Measurements from ENCODE around the gene SLC47A1. TPM values are rescaled to one million over a fixed set of nuclear protein-coding genes. Genes with fewer than 3 reads are reported as not detected.

The SLC47A1 gene
- total RNA-seq, 4 donors from 2014 or later, result 9.7 to 62.7 (median 30.6) TPM

DNA sequence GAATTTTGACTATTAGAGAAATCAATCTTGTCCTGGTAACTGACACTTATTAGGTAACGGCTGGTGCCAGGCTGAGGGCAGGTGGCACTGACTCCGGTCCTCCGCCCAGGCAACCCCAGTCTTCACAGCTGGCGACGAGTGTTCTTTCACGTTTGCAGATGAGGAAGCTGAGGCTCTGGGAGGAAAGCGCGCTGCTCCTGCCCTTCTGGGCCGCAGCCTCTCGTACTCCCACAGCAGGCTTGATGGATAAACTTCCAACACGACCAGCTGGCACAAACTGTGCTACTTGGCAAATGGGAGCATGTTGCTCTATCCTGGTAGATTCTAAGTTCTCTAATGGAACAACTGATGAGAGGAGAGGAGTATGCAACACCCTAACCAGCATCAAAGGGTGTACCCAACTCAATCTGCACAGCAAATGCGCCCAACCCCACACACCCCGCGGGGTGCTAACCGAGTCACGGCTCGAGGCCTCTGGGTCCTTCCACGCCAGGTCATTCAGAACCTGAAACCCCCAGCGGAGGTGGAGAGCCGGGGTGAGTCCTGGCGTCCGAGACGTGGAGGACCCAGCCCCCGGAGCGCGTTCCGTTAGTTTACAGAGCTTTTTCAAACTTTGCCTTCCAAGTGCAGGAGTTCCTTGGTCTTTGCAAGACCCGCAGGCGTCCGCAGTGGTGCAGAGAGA is 477 bp upstream of the SLC47A1 start:
- TF ChIP-seq POLR2A (IDR thresholded peaks at IDR 0.05), result no peak
- TF ChIP-seq CTCF (IDR thresholded peaks at IDR 0.05), result no peak
- 31 to 39% methylated on average over 26 to 29 of the region's 30 CpGs for WGBS, 2 donors
- DNase-seq (ENCODE audit: low spot score in 2 of 2), result no peak
- intact Hi-C loops (cut with DNase I; ENCODE audit: low total_unique reads), result no loop called here
- H3K4me3 ChIP-seq (ENCODE audit: low read depth, poor library complexity, severe bottlenecking), result peak overlapping the region; percentile 40

DNA sequence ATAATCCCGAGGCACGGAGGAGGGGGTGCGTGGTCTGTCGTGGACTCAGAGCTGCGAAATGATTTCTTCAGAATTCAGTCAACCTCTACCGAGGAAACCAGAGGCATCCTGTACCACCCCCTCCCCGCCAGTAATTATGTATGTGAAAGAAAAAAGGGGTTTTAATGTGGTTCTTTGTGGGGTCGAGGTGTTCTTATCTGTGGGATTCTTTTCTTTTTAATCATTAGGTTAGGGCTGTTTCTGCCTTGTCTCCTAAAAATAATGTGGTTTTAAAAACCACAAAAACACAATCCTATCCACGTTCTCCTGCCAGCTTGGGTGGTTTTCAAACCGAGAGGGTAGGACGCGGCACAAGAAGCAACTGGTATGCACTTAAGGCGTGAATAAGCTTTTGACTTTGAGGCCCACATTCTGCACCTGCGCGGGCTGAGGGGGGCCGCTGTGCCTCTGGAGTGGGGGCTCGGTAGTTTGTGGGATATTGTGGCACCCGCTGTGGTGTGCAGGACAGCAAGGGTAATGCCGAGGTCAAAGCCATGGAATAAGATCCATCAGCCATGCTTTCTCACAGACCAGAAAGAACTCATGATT is 1.0 kb downstream of the SLC47A1 start:
- 34 to 35% methylated on average over 19 of the region's 19 CpGs for WGBS, 2 donors
- H3K4me3 ChIP-seq (ENCODE audit: low read depth, poor library complexity, severe bottlenecking), result no peak overlapping the region
- TF ChIP-seq POLR2A (IDR thresholded peaks at IDR 0.05) (no peak), CTCF (IDR thresholded peaks at IDR 0.05) (no peak)
- intact Hi-C loops (cut with DNase I; ENCODE audit: low total_unique reads), result no loop called here
- DNase-seq (ENCODE audit: low spot score in 2 of 2), result no peak

- intact Hi-C loops (cut with DNase I; ENCODE audit: low total_unique reads), result no loop called here
- 83 to 91% methylated on average over 6 of the region's 6 CpGs for WGBS, 2 donors
- no peak for DNase-seq (ENCODE audit: low spot score in 2 of 2)
- no peak overlapping the region for H3K4me3 ChIP-seq (ENCODE audit: low read depth, poor library complexity, severe bottlenecking)
- TF ChIP-seq CTCF (IDR thresholded peaks at IDR 0.05) (no peak), POLR2A (IDR thresholded peaks at IDR 0.05) (no peak)
These were observed 3.5 kb downstream of the SLC47A1 start for GRCh38 chr17:19537111-19537510.

GRCh38 chr17:19538095-19539039 is 4.7 kb downstream of the SLC47A1 start:
- TF ChIP-seq POLR2A (IDR thresholded peaks at IDR 0.05) (no peak), CTCF (IDR thresholded peaks at IDR 0.05) (no peak)
- no peak for DNase-seq (ENCODE audit: low spot score in 2 of 2)
- intact Hi-C loops (cut with DNase I; ENCODE audit: low total_unique reads), result loop anchor here (1.0 kb wide), 1 partner anchor 41 kb away; no protein-coding TSS in a partner anchor
- 89 to 90% methylated on average over 14 of the region's 14 CpGs for WGBS, 2 donors
- H3K4me3 ChIP-seq (ENCODE audit: low read depth, poor library complexity, severe bottlenecking), result no peak overlapping the region

GRCh38 chr17:19539040-19539399 is 5.4 kb downstream of the SLC47A1 start:
- WGBS, 2 donors, result 91 to 92% methylated on average over 7 of the region's 7 CpGs
- no peak for DNase-seq (ENCODE audit: low spot score in 2 of 2)
- TF ChIP-seq CTCF (IDR thresholded peaks at IDR 0.05) (no peak), POLR2A (IDR thresholded peaks at IDR 0.05) (no peak)
- intact Hi-C loops (cut with DNase I; ENCODE audit: low total_unique reads), result no loop called here
- no peak overlapping the region for H3K4me3 ChIP-seq (ENCODE audit: low read depth, poor library complexity, severe bottlenecking)

Data from lower leg skin (tissue), 4 donors.